ENCODE measurements around the gene KIFBP. TPM values are rescaled to one million over a fixed set of nuclear protein-coding genes. Genes with fewer than 3 reads are reported as not detected.
A peak's percentile ranks its signal among the peaks of the same experiment; 100 is the strongest.

The KIFBP gene
- total and polyA plus RNA-seq, 2 donors (not counting 1 experiment from before 2014, with no cell fraction given) = 29.7 to 62.0 TPM

DNA sequence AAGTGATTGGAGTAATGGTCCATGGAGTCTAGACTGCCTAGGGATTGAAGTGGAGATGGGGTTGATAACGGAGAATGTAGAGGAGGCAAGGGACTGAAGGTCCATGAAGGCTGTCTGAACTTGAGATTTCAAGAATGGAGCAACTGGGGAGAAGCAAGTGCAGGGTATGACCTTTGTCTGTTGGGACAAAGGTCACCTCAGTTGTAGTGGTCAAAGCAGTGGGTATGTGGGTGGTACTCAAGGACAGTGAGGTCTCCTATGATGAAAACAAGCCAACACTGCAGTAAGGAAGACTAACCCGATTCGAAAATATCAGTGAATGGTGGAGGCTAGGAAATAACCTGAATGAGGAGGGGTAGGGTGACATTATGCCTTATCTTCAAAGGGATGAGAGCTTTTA, 38.0 kb upstream of the KIFBP start:
- no peaks in the 10 kb centered on the region for H3K79me2 ChIP-seq (ENCODE audit: control insufficient read depth, insufficient read depth, low read length)
- TF ChIP-seq EZH2 (IDR thresholded peaks at IDR 0.05; ENCODE audit: low read length, missing control alignments) = no peak
- TF ChIP-seq, protein P1, sequence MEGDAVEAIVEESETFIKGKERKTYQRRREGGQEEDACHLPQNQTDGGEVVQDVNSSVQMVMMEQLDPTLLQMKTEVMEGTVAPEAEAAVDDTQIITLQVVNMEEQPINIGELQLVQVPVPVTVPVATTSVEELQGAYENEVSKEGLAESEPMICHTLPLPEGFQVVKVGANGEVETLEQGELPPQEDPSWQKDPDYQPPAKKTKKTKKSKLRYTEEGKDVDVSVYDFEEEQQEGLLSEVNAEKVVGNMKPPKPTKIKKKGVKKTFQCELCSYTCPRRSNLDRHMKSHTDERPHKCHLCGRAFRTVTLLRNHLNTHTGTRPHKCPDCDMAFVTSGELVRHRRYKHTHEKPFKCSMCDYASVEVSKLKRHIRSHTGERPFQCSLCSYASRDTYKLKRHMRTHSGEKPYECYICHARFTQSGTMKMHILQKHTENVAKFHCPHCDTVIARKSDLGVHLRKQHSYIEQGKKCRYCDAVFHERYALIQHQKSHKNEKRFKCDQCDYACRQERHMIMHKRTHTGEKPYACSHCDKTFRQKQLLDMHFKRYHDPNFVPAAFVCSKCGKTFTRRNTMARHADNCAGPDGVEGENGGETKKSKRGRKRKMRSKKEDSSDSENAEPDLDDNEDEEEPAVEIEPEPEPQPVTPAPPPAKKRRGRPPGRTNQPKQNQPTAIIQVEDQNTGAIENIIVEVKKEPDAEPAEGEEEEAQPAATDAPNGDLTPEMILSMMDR (conservative IDR thresholded peaks at IDR 0.05 in 1 of 2, IDR thresholded peaks at IDR 0.05 in 1 of 2; ENCODE audit: low read depth in 1 of 2, low read length in 2 of 2) = no peak
- H3K27me3 ChIP-seq (ENCODE audit: control insufficient read depth, insufficient read depth, low read length) = no peaks in the 10 kb centered on the region
- H3K36me3 ChIP-seq (ENCODE audit: control insufficient read depth, insufficient read depth, low read length) = peaks cover 3% of the 10 kb centered on the region
- no peak overlapping the region for H3K27ac ChIP-seq (ENCODE audit: insufficient read depth, low read length)
- no peak overlapping the region for H2AFZ ChIP-seq (ENCODE audit: low read length)
- H3K9me3 ChIP-seq (ENCODE audit: control insufficient read depth, insufficient read depth, low read depth, low read length) = no peaks in the 10 kb centered on the region
- no peak for DNase-seq (ENCODE audit: low read depth in 2 of 2)
- H4K20me1 ChIP-seq (ENCODE audit: control insufficient read depth, extremely low read depth, insufficient read depth, low read length) = no peaks in the 10 kb centered on the region
- no peaks in the 10 kb centered on the region for H3K4me1 ChIP-seq (ENCODE audit: control insufficient read depth, extremely low read depth, insufficient read depth, low read length)
- H3K9ac ChIP-seq (ENCODE audit: insufficient read depth, low read length) = no peak overlapping the region
- no peak overlapping the region for H3K4me2 ChIP-seq (ENCODE audit: extremely low read depth, insufficient read depth, low read length)
- H3K4me3 ChIP-seq (replicated peaks in 1 of 4; ENCODE audit: control extremely low read depth in 1 of 4, insufficient read depth in 1 of 4, low read depth in 3 of 4, low read length in 4 of 4) = no peak overlapping the region

DNA sequence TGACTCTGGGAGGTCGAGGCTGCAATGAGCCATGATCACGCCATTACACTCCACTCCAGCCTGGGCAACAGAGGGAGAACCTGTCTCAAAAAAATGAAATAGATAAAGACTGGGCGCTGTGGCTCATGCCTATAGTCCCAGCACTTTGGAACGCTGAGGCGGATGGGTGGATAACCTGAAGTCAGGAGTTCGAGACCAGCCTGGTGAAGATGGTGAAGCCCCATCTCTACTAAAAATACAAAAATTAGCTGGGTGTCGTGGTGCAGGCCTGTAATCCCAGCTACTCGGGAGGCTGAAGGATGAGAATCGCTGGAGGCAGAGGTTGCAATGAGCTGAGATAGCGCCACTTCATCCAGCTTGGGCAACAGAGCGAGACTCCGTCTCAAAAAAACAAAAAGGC, 33.7 kb upstream of the KIFBP start:
- Histone ChIP-seq H3K9me3 (ENCODE audit: control insufficient read depth, insufficient read depth, low read depth, low read length) (no peaks in the 10 kb centered on the region), H4K20me1 (ENCODE audit: control insufficient read depth, extremely low read depth, insufficient read depth, low read length) (no peaks in the 10 kb centered on the region), H3K36me3 (ENCODE audit: control insufficient read depth, insufficient read depth, low read length) (peaks cover under 1% of the 10 kb centered on the region), H2AFZ (ENCODE audit: low read length) (no peak overlapping the region), H3K4me2 (ENCODE audit: extremely low read depth, insufficient read depth, low read length) (peak overlapping the region; percentile 88), H3K27me3 (ENCODE audit: control insufficient read depth, insufficient read depth, low read length) (no peaks in the 10 kb centered on the region), H3K27ac (ENCODE audit: insufficient read depth, low read length) (no peak overlapping the region), H3K4me3 (replicated peaks in 1 of 4; ENCODE audit: control extremely low read depth in 1 of 4, insufficient read depth in 1 of 4, low read depth in 3 of 4, low read length in 4 of 4) (peak overlapping the region in 1 of 4 experiments; percentile 99), H3K9ac (ENCODE audit: insufficient read depth, low read length) (no peak overlapping the region), H3K4me1 (ENCODE audit: control insufficient read depth, extremely low read depth, insufficient read depth, low read length) (no peaks in the 10 kb centered on the region), H3K79me2 (ENCODE audit: control insufficient read depth, insufficient read depth, low read length) (peaks cover 37% of the 10 kb centered on the region)
- TF ChIP-seq EZH2 (IDR thresholded peaks at IDR 0.05; ENCODE audit: low read length, missing control alignments) = no peak
- TF ChIP-seq, protein P1 (conservative IDR thresholded peaks at IDR 0.05 in 1 of 2, IDR thresholded peaks at IDR 0.05 in 1 of 2; ENCODE audit: low read depth in 1 of 2, low read length in 2 of 2) = no peak
- no peak for DNase-seq (ENCODE audit: low read depth in 2 of 2)

DNA sequence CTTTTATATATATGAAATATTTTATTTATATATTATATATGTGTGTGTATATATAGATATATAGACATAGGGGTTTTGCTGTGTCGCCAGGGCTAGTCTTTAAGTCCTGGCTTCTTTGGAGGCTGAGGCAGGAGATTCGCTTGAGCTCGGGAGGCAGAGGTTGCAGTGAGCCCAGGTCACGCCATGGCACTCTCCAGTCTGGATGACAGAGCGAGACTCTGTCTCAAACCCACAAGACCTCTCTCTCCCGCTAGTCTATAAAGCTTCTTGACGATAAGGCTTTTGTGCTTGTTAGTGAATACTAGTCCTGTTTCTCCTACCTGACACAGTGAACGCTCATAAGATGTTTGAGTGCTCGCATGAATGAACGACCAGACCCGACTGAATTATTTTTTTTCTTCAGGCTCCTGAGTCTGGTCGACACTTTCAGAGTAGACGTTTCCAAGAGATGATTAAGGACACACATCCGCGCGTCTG, 33.2 kb upstream of the KIFBP start:
- Histone ChIP-seq H3K9me3 (ENCODE audit: control insufficient read depth, insufficient read depth, low read depth, low read length) (no peaks in the 10 kb centered on the region), H3K9ac (ENCODE audit: insufficient read depth, low read length) (peak overlapping the region; percentile 96), H3K27me3 (ENCODE audit: control insufficient read depth, insufficient read depth, low read length) (no peaks in the 10 kb centered on the region), H3K4me3 (replicated peaks in 1 of 4; ENCODE audit: control extremely low read depth in 1 of 4, insufficient read depth in 1 of 4, low read depth in 3 of 4, low read length in 4 of 4) (peak overlapping the region; percentile 83 to 99 (median 96)), H3K36me3 (ENCODE audit: control insufficient read depth, insufficient read depth, low read length) (peaks cover 2% of the 10 kb centered on the region), H3K79me2 (ENCODE audit: control insufficient read depth, insufficient read depth, low read length) (peaks cover 42% of the 10 kb centered on the region), H4K20me1 (ENCODE audit: control insufficient read depth, extremely low read depth, insufficient read depth, low read length) (peaks cover 3% of the 10 kb centered on the region), H3K27ac (ENCODE audit: insufficient read depth, low read length) (peak overlapping the region; percentile 98), H3K4me1 (ENCODE audit: control insufficient read depth, extremely low read depth, insufficient read depth, low read length) (no peaks in the 10 kb centered on the region), H3K4me2 (ENCODE audit: extremely low read depth, insufficient read depth, low read length) (peak overlapping the region; percentile 88), H2AFZ (ENCODE audit: low read length) (peak overlapping the region; percentile 96)
- no peak for DNase-seq (ENCODE audit: low read depth in 2 of 2)
- TF ChIP-seq, protein P1 (conservative IDR thresholded peaks at IDR 0.05 in 1 of 2, IDR thresholded peaks at IDR 0.05 in 1 of 2; ENCODE audit: low read depth in 1 of 2, low read length in 2 of 2) = no peak
- no peak for TF ChIP-seq EZH2 (IDR thresholded peaks at IDR 0.05; ENCODE audit: low read length, missing control alignments)
